ENCODE results near the gene RABGAP1. TPM values are rescaled to one million over a fixed set of nuclear protein-coding genes. Genes with fewer than 3 reads are reported as not detected.

Gene RABGAP1
- total and polyA plus RNA-seq, 2 experiments from 2014 or later = 8.0 to 16.0 TPM

- H4K20me1 ChIP-seq (ENCODE audit: insufficient read depth) = no peaks in the 10 kb centered on the region
- H3K36me3 ChIP-seq (ENCODE audit: low read depth) = no peaks in the 10 kb centered on the region
- H3K9me2 ChIP-seq (ENCODE audit: insufficient read depth) = no peaks in the 10 kb centered on the region
- no peak overlapping the region for H3K27ac ChIP-seq
- in situ Hi-C loops (cut with MboI) = no loop called here
- H3K79me2 ChIP-seq (ENCODE audit: insufficient read depth) = no peaks in the 10 kb centered on the region
- H3F3A ChIP-seq (ENCODE audit: insufficient read depth) = no peaks in the 10 kb centered on the region
- TF ChIP-seq EZH2 (IDR thresholded peaks at IDR 0.05; ENCODE audit: insufficient read depth, poor library complexity, severe bottlenecking) (no peak), EZH2phosphoT487 (IDR thresholded peaks at IDR 0.05; ENCODE audit: insufficient read depth, low read depth) (no peak)
- H3K9ac ChIP-seq = no peak overlapping the region
- H2AFZ ChIP-seq = no peak overlapping the region
- no peaks in the 10 kb centered on the region for H3K9me3 ChIP-seq (ENCODE audit: low read depth)
- H3K4me2 ChIP-seq (ENCODE audit: unreplicated experiment) = no peak overlapping the region
- no peaks in the 10 kb centered on the region for H3K27me3 ChIP-seq (replicated peaks; ENCODE audit: insufficient read depth)
- H3K4me3 ChIP-seq = no peak overlapping the region
- peak; percentile 21 for DNase-seq
- no peaks in the 10 kb centered on the region for H3K4me1 ChIP-seq (ENCODE audit: insufficient read depth)
- WGBS, 2 experiments (ENCODE audit: low coverage in 1 of 2, low lambda C conversion rate in 2 of 2, missing lambda C conversion rate in 2 of 2) = 96 to 100% methylated on average over 1 of the region's 1 CpG
Measured at GRCh38 chr9:123120953-123121352, 180.1 kb downstream of the RABGAP1 start.

- 24 to 25% methylated on average over 3 of the region's 3 CpGs for WGBS, 2 experiments (ENCODE audit: low coverage in 1 of 2, low lambda C conversion rate in 2 of 2, missing lambda C conversion rate in 2 of 2)
- Histone ChIP-seq H3K9me2 (ENCODE audit: insufficient read depth) (no peaks in the 10 kb centered on the region), H3K9ac (no peak overlapping the region), H3K9me3 (ENCODE audit: low read depth) (no peaks in the 10 kb centered on the region), H2AFZ (no peak overlapping the region), H3K27ac (no peak overlapping the region), H3K4me3 (no peak overlapping the region), H3K27me3 (replicated peaks; ENCODE audit: insufficient read depth) (no peaks in the 10 kb centered on the region), H3K4me2 (ENCODE audit: unreplicated experiment) (no peak overlapping the region), H3K4me1 (ENCODE audit: insufficient read depth) (no peaks in the 10 kb centered on the region), H3K36me3 (ENCODE audit: low read depth) (no peaks in the 10 kb centered on the region), H4K20me1 (ENCODE audit: insufficient read depth) (no peaks in the 10 kb centered on the region), H3F3A (ENCODE audit: insufficient read depth) (no peaks in the 10 kb centered on the region), H3K79me2 (ENCODE audit: insufficient read depth) (no peaks in the 10 kb centered on the region)
- TF ChIP-seq EZH2phosphoT487 (IDR thresholded peaks at IDR 0.05; ENCODE audit: insufficient read depth, low read depth) (no peak), EZH2 (IDR thresholded peaks at IDR 0.05; ENCODE audit: insufficient read depth, poor library complexity, severe bottlenecking) (no peak)
- DNase-seq = peak; percentile 8
- in situ Hi-C loops (cut with MboI) = no loop called here
Measured at GRCh38 chr9:123121457-123121856, 180.6 kb downstream of the RABGAP1 start.

GRCh38 chr9:123127512-123128075 lies 186.8 kb downstream of the RABGAP1 start:
- WGBS, 2 experiments (ENCODE audit: low coverage in 1 of 2, low lambda C conversion rate in 2 of 2, missing lambda C conversion rate in 2 of 2) = 95 to 96% methylated on average over 3 of the region's 3 CpGs
- Histone ChIP-seq H4K20me1 (ENCODE audit: insufficient read depth) (no peaks in the 10 kb centered on the region), H3K4me3 (no peak overlapping the region), H3K9ac (no peak overlapping the region), H3K4me2 (ENCODE audit: unreplicated experiment) (no peak overlapping the region), H3K27ac (no peak overlapping the region), H3K27me3 (replicated peaks; ENCODE audit: insufficient read depth) (no peaks in the 10 kb centered on the region), H3F3A (ENCODE audit: insufficient read depth) (0 out of 2 replicates have a peak, but pooled peaks cover 4% of the 10 kb centered on the region), H3K36me3 (ENCODE audit: low read depth) (no peaks in the 10 kb centered on the region), H3K79me2 (ENCODE audit: insufficient read depth) (no peaks in the 10 kb centered on the region), H3K9me3 (ENCODE audit: low read depth) (no peaks in the 10 kb centered on the region), H2AFZ (no peak overlapping the region), H3K9me2 (ENCODE audit: insufficient read depth) (no peaks in the 10 kb centered on the region), H3K4me1 (ENCODE audit: insufficient read depth) (no peaks in the 10 kb centered on the region)
- DNase-seq = no peak
- in situ Hi-C loops (cut with MboI) = no loop called here
- TF ChIP-seq EZH2 (IDR thresholded peaks at IDR 0.05; ENCODE audit: insufficient read depth, poor library complexity, severe bottlenecking) = no peak
- no peak for TF ChIP-seq EZH2phosphoT487 (IDR thresholded peaks at IDR 0.05; ENCODE audit: insufficient read depth, low read depth)

- Histone ChIP-seq H3K9ac (no peak overlapping the region), H2AFZ (no peak overlapping the region), H3K4me2 (ENCODE audit: unreplicated experiment) (no peak overlapping the region), H3K4me1 (ENCODE audit: insufficient read depth) (no peaks in the 10 kb centered on the region), H3K9me3 (ENCODE audit: low read depth) (no peaks in the 10 kb centered on the region), H3K27me3 (replicated peaks; ENCODE audit: insufficient read depth) (no peaks in the 10 kb centered on the region), H4K20me1 (ENCODE audit: insufficient read depth) (no peaks in the 10 kb centered on the region), H3K27ac (no peak overlapping the region), H3K4me3 (no peak overlapping the region), H3F3A (ENCODE audit: insufficient read depth) (0 out of 2 replicates have a peak, but pooled peaks cover 4% of the 10 kb centered on the region), H3K36me3 (ENCODE audit: low read depth) (no peaks in the 10 kb centered on the region), H3K79me2 (ENCODE audit: insufficient read depth) (no peaks in the 10 kb centered on the region), H3K9me2 (ENCODE audit: insufficient read depth) (no peaks in the 10 kb centered on the region)
- 94 to 95% methylated on average over 4 of the region's 4 CpGs for WGBS, 2 experiments (ENCODE audit: low coverage in 1 of 2, low lambda C conversion rate in 2 of 2, missing lambda C conversion rate in 2 of 2)
- TF ChIP-seq EZH2 (IDR thresholded peaks at IDR 0.05; ENCODE audit: insufficient read depth, poor library complexity, severe bottlenecking) = no peak
- no peak for TF ChIP-seq EZH2phosphoT487 (IDR thresholded peaks at IDR 0.05; ENCODE audit: insufficient read depth, low read depth)
- DNase-seq = no peak
- in situ Hi-C loops (cut with MboI) = no loop called here
Measured at GRCh38 chr9:123128591-123128990, 187.8 kb downstream of the RABGAP1 start.
